Endodermal cell (in vitro differentiated cells): ENCODE results near the gene FYN. TPM values are rescaled to one million over a fixed set of nuclear protein-coding genes. Genes with fewer than 3 reads are reported as not detected.

Source experiments
- DNase-seq: peaks from one replicate; pipeline ENCODE4 v3.0.0-alpha.2; 2017
- H3K27ac ChIP-seq: 2 replicates; pipeline ENCODE4 v1.5.1; 2013; ENCODE audit warnings: mild to moderate bottlenecking, low read depth, low read length, moderate library complexity
- H3K27me3 ChIP-seq: 2 replicates; pipeline ENCODE4 v1.6.1; 2013; ENCODE audit warnings: mild to moderate bottlenecking, low read length, moderate library complexity; ENCODE audit not compliant: insufficient read depth, control insufficient read depth, poor library complexity, severe bottlenecking
- H3K36me3 ChIP-seq: 2 replicates; pipeline ENCODE4 v1.7.0; 2013; ENCODE audit warnings: mild to moderate bottlenecking, low read length, moderate library complexity; ENCODE audit not compliant: control insufficient read depth, insufficient read depth
- H3K4me1 ChIP-seq: one replicate; pipeline ENCODE4 v1.7.0; 2013; ENCODE audit warnings: low read length; ENCODE audit not compliant: control insufficient read depth, insufficient read depth
- H3K4me3 ChIP-seq: 2 replicates; pipeline ENCODE4 v1.5.1; 2013; ENCODE audit warnings: mild to moderate bottlenecking, low read length, moderate library complexity
- H3K9ac ChIP-seq: 2 replicates; pipeline ENCODE4 v1.6.1; 2013; ENCODE audit warnings: mild to moderate bottlenecking, low read length, moderate library complexity; ENCODE audit not compliant: poor library complexity, severe bottlenecking; ENCODE audit errors: extremely low read depth
- H3K9me3 ChIP-seq: 2 replicates; pipeline ENCODE4 v1.6.1; 2013; ENCODE audit warnings: mild to moderate bottlenecking, low read length, moderate library complexity; ENCODE audit not compliant: control insufficient read depth
- H3K27ac Mint-ChIP-seq: 2 replicates; pipeline ENCODE4 v1.8.0; 2020; ENCODE audit warnings: mixed read lengths
- H3K27me3 Mint-ChIP-seq: 2 replicates; pipeline ENCODE4 v1.8.0; 2021; ENCODE audit warnings: mild to moderate bottlenecking, mixed read lengths; ENCODE audit not compliant: insufficient read depth
- H3K36me3 Mint-ChIP-seq: 2 replicates; pipeline ENCODE4 v1.8.0; 2020; ENCODE audit warnings: low read depth, mixed read lengths
- H3K4me1 Mint-ChIP-seq: 2 replicates; pipeline ENCODE4 v1.8.0; 2020; ENCODE audit warnings: mixed read lengths
- H3K4me3 Mint-ChIP-seq: 2 replicates; pipeline ENCODE4 v1.8.0; 2020; ENCODE audit warnings: mild to moderate bottlenecking, moderate library complexity, mixed read lengths
- H3K9me3 Mint-ChIP-seq: 2 replicates; pipeline ENCODE4 v1.8.0; 2020; ENCODE audit warnings: mild to moderate bottlenecking, mixed read lengths
- WGBS, 2 experiments: methylation state at CpG; one replicate each; pipeline versions ENCODE4 v1.1.5 to v1.1.7; 2013; ENCODE audit warnings: missing lambda C conversion rate in 2 of 2, mixed read lengths in 1 of 2; ENCODE audit not compliant: insufficient coverage in 1 of 2, insufficient read length in 1 of 2; 5-methylcytosine and 5-hydroxymethylcytosine counted together
- total RNA-seq, 2 donors: library from RNA; stranded (reverse); fragmentation: NEBNext Ultra II Directional in 1 of 2; extraction: Animal tissue kit (Norgen Biotek cat#: 25700) in 1 of 2; gene quantifications; 2 replicates in 1 of 2; 3 replicates in 1 of 2; pipeline ENCODE4 v1.2.1, GENCODE V29; 2021
- TF ChIP-seq, protein P1 (sequence below): fragments of 200-600 bp; sonication (generic); conservative IDR thresholded peaks from 2 replicates; pipeline ENCODE4 v1.5.0; 2021; ENCODE audit warnings: antibody characterized with exemption, mild to moderate bottlenecking

FYN gene
- total RNA-seq, 2 donors from 2014 or later = 70.0 to 96.4 TPM

DNA sequence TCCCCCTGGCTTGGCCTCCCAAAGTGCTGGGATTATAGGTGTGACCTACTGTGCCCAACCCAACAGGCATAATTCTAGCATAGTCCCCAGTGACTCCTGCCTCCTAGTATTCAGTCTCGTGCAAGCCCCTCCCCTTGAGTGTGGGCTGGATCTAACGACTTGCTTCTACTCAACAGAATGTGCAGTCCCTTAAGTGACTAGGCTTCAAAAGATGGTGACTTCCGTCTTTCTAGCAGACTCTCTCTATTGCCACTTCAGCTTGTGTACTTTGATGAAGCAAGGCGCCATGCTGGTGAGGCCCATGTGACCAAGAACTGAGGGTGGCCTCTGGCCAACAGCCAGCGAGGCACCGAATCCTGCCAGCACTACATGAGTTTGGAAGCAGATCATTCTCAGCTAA, 157.9 kb downstream of the FYN start:
- Mint-ChIP-seq H3K4me3 (no peak overlapping the region), H3K27me3 (no peaks in the 10 kb centered on the region), H3K9me3 (no peaks in the 10 kb centered on the region), H3K4me1 (peaks cover 13% of the 10 kb centered on the region), H3K27ac (no peak overlapping the region), H3K36me3 (peaks cover 42% of the 10 kb centered on the region)
- Histone ChIP-seq H3K36me3 (peaks cover 32% of the 10 kb centered on the region), H3K27me3 (no peaks in the 10 kb centered on the region), H3K9me3 (peaks cover 4% of the 10 kb centered on the region), H3K4me3 (no peak overlapping the region), H3K9ac (no peak overlapping the region), H3K27ac (no peak overlapping the region), H3K4me1 (no peaks in the 10 kb centered on the region)
- 85 to 86% methylated on average over 5 to 6 of the region's 6 CpGs for WGBS, 2 experiments
- TF ChIP-seq, protein P1, sequence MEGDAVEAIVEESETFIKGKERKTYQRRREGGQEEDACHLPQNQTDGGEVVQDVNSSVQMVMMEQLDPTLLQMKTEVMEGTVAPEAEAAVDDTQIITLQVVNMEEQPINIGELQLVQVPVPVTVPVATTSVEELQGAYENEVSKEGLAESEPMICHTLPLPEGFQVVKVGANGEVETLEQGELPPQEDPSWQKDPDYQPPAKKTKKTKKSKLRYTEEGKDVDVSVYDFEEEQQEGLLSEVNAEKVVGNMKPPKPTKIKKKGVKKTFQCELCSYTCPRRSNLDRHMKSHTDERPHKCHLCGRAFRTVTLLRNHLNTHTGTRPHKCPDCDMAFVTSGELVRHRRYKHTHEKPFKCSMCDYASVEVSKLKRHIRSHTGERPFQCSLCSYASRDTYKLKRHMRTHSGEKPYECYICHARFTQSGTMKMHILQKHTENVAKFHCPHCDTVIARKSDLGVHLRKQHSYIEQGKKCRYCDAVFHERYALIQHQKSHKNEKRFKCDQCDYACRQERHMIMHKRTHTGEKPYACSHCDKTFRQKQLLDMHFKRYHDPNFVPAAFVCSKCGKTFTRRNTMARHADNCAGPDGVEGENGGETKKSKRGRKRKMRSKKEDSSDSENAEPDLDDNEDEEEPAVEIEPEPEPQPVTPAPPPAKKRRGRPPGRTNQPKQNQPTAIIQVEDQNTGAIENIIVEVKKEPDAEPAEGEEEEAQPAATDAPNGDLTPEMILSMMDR = no peak
- no peak for DNase-seq

DNA sequence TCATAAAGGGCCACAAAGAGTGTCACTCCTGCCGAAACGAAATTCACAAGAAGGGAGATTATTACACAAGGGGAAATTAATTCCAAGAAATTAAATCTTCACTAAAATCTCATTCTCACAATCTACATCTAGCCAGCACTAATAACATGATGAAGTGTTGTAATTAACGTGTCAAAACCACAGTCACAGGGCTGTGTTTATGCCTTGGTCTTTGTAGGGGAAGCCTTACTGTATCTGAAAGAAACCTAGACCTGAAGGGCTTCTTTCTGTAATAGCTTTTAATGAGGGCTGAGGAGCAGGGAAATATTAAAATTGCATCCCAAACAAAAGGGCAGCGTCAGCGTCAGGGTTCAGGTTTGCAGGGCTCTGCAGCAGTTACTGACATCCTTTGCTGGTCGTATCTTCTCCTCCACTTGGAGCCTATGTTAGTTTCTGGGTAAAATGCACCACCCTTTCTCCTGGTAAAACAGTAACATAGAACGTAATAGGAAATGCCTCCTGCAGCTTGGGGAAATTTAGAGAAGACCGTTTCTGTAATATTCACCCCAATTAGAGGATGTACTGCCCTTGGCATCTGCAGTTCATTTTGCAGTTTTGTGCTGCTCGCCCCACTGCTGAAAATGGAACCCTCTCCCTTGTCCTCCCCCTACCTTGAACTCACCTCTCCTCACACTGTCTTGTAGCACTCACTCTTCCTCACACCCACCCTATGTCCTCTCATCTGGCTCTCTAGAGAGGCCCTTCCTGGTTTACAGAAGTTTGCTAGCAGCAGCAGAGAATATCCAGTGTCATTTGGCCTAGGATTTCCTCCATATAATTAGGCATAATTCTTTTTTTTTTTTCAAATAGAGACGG, 158.6 kb downstream of the FYN start:
- Histone ChIP-seq H3K4me3 (no peak overlapping the region), H3K4me1 (no peaks in the 10 kb centered on the region), H3K27ac (no peak overlapping the region), H3K9me3 (no peaks in the 10 kb centered on the region), H3K27me3 (no peaks in the 10 kb centered on the region), H3K36me3 (peaks cover 27% of the 10 kb centered on the region), H3K9ac (no peak overlapping the region)
- no peak overlapping the region for H3K4me3 Mint-ChIP-seq
- H3K4me1 Mint-ChIP-seq = peaks cover 17% of the 10 kb centered on the region
- H3K36me3 Mint-ChIP-seq = peaks cover 35% of the 10 kb centered on the region
- no peaks in the 10 kb centered on the region for H3K27me3 Mint-ChIP-seq
- 89 to 90% methylated on average over 6 to 10 of the region's 10 CpGs for WGBS, 2 experiments
- H3K27ac Mint-ChIP-seq = no peak overlapping the region
- no peaks in the 10 kb centered on the region for H3K9me3 Mint-ChIP-seq
- DNase-seq = no peak
- TF ChIP-seq, protein P1 = no peak

DNA sequence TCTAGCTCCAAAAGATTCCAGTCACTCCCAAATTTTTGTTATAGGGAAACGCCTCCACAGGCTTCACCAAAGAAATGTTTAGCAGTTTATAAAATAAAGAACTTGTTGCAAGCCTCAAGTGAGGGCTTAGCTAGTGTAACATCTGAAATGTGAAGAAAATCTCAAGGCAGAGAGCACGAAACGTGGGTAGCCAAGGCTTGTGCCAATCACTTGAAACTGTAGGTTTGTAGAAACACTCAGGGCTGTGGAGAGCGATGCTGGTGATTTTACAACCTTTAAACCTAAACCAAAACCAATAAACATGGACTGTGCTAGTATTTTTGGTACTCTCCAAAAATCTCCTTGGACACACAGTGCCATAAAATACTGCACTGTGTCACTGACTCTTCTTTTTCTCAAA, 159.4 kb downstream of the FYN start:
- DNase-seq = no peak
- 94 to 95% methylated on average over 3 to 4 of the region's 4 CpGs for WGBS, 2 experiments
- Histone ChIP-seq H3K27ac (no peak overlapping the region), H3K9ac (no peak overlapping the region), H3K4me1 (no peaks in the 10 kb centered on the region), H3K27me3 (no peaks in the 10 kb centered on the region), H3K36me3 (peaks cover 23% of the 10 kb centered on the region), H3K4me3 (no peak overlapping the region), H3K9me3 (no peaks in the 10 kb centered on the region)
- H3K27ac Mint-ChIP-seq = no peak overlapping the region
- peaks cover 17% of the 10 kb centered on the region for H3K4me1 Mint-ChIP-seq
- TF ChIP-seq, protein P1 = no peak
- peaks cover 26% of the 10 kb centered on the region for H3K36me3 Mint-ChIP-seq
- no peaks in the 10 kb centered on the region for H3K27me3 Mint-ChIP-seq
- no peak overlapping the region for H3K4me3 Mint-ChIP-seq
- H3K9me3 Mint-ChIP-seq = no peaks in the 10 kb centered on the region
